ENCODE results near the gene DAG1.

DAG1 gene

GRCh38 chr3:49492969-49493368 lies 22.9 kb downstream of the DAG1 start:
- ATAC-seq: no peak
- TF ChIP-seq PPARA (CRISPR knock-in tag; IDR thresholded peaks at IDR 0.05; ENCODE audit: borderline replicate concordance) (no peak), ISL1 (CRISPR knock-in tag; IDR thresholded peaks at IDR 0.05) (no peak), BACH2 (CRISPR knock-in tag; IDR thresholded peaks at IDR 0.05; ENCODE audit: borderline replicate concordance) (no peak), GLIS3 (CRISPR knock-in tag; IDR thresholded peaks at IDR 0.05) (no peak), ZNF70 (CRISPR knock-in tag; IDR thresholded peaks at IDR 0.05) (no peak), SNAI2 (CRISPR knock-in tag; IDR thresholded peaks at IDR 0.05) (no peak), CSDC2 (CRISPR knock-in tag; IDR thresholded peaks at IDR 0.05) (no peak), ZC3H10 (CRISPR knock-in tag; IDR thresholded peaks at IDR 0.05) (no peak), ARNTL (CRISPR knock-in tag; IDR thresholded peaks at IDR 0.05; ENCODE audit: borderline replicate concordance, low read depth) (no peak), CSRNP3 (CRISPR knock-in tag; IDR thresholded peaks at IDR 0.05) (no peak), ESRRG (CRISPR knock-in tag; IDR thresholded peaks at IDR 0.05) (no peak), OSR1 (CRISPR knock-in tag; IDR thresholded peaks at IDR 0.05) (no peak), ZFP30 (CRISPR knock-in tag; IDR thresholded peaks at IDR 0.05) (no peak), ZNF8 (CRISPR knock-in tag; IDR thresholded peaks at IDR 0.05) (no peak), POU6F1 (CRISPR knock-in tag; IDR thresholded peaks at IDR 0.05; ENCODE audit: borderline replicate concordance, low read depth) (no peak), TOX (CRISPR knock-in tag; IDR thresholded peaks at IDR 0.05; ENCODE audit: borderline replicate concordance) (no peak)

- ATAC-seq: no peak
- no peak for TF ChIP-seq GLIS3 (CRISPR knock-in tag; IDR thresholded peaks at IDR 0.05)
- TF ChIP-seq RARB (CRISPR knock-in tag; IDR thresholded peaks at IDR 0.05): no peak
- no peak for TF ChIP-seq TCF4 (CRISPR knock-in tag; IDR thresholded peaks at IDR 0.05; ENCODE audit: borderline replicate concordance)
- no peak for TF ChIP-seq ZNF70 (CRISPR knock-in tag; IDR thresholded peaks at IDR 0.05)
- no peak for TF ChIP-seq ZFP30 (CRISPR knock-in tag; IDR thresholded peaks at IDR 0.05)
- no peak for TF ChIP-seq PATZ1 (CRISPR knock-in tag; IDR thresholded peaks at IDR 0.05; ENCODE audit: borderline replicate concordance)
- TF ChIP-seq TOX (CRISPR knock-in tag; IDR thresholded peaks at IDR 0.05; ENCODE audit: borderline replicate concordance): no peak
- no peak for TF ChIP-seq ZFP3 (CRISPR knock-in tag; IDR thresholded peaks at IDR 0.05)
- TF ChIP-seq ZC3H10 (CRISPR knock-in tag; IDR thresholded peaks at IDR 0.05): no peak
- no peak for TF ChIP-seq ISL1 (CRISPR knock-in tag; IDR thresholded peaks at IDR 0.05)
- TF ChIP-seq CSRNP3 (CRISPR knock-in tag; IDR thresholded peaks at IDR 0.05): no peak
- no peak for TF ChIP-seq PPARA (CRISPR knock-in tag; IDR thresholded peaks at IDR 0.05; ENCODE audit: borderline replicate concordance)
- no peak for TF ChIP-seq POU6F1 (CRISPR knock-in tag; IDR thresholded peaks at IDR 0.05; ENCODE audit: borderline replicate concordance, low read depth)
- TF ChIP-seq ARNTL (CRISPR knock-in tag; IDR thresholded peaks at IDR 0.05; ENCODE audit: borderline replicate concordance, low read depth): no peak
- TF ChIP-seq BACH2 (CRISPR knock-in tag; IDR thresholded peaks at IDR 0.05; ENCODE audit: borderline replicate concordance): no peak
- TF ChIP-seq CREB5 (CRISPR knock-in tag; IDR thresholded peaks at IDR 0.05; ENCODE audit: low read depth): no peak
- TF ChIP-seq ESRRG (CRISPR knock-in tag; IDR thresholded peaks at IDR 0.05): no peak
These were observed 23.8 kb downstream of the DAG1 start for GRCh38 chr3:49493901-49494300.
